A549 (cell line): ENCODE results near the gene LGALS3BP. TPM values are rescaled to one million over a fixed set of nuclear protein-coding genes. Genes with fewer than 3 reads are reported as not detected.

ENCODE experiments used
- ATAC-seq, 2 experiments: fragments of 200-7000 bp in 1 of 2; fragments of >200 bp in 1 of 2; cut with Nextera tagmentation in 1 of 2; cut with Tn5 transposase in 1 of 2; 3 replicates each; pipeline versions ENCODE4 v1.8.0 to v1.9.1; 2018 to 2020; ENCODE audit warnings: mild to moderate bottlenecking in 1 of 2, moderate library complexity in 1 of 2
- CTCF ChIA-PET: fragments of 300-600 bp; sonication (Branson Sonifier 250); formaldehyde crosslinking; extraction: SDS; loops from one replicate; lab custom pipeline; 2021; ENCODE audit warnings: antibody characterized with exemption, inconsistent platforms; lab: Yijun Ruan, JAX
- POLR2A ChIA-PET: fragments of 350-600 bp; formaldehyde crosslinking; extraction: SDS; loops from one replicate; lab custom pipeline; 2021; ENCODE audit warnings: antibody characterized with exemption, inconsistent platforms; lab: Yijun Ruan, JAX
- DNase-seq, 2 experiments: peaks; one replicate each; pipeline versions ENCODE4 v3.0.0 to v3.0.0-alpha.2; 2011 to 2016; ENCODE audit warnings: low read depth in 1 of 2, low spot score in 1 of 2
- FAIRE-seq: peaks from 2 replicates; lab custom pipeline; 2011; peaks lifted over from hg19 to GRCh38; lab: Jason Lieb, UNC
- H3K27ac ChIP-seq, 2 experiments: fragments of >200 bp; sonication (Bioruptor Twin); formaldehyde crosslinking; 3 replicates each; pipeline ENCODE4 v1.5.1; 2016 to 2017
- H3K4me1 ChIP-seq: fragments of >200 bp; sonication (Bioruptor Twin); formaldehyde crosslinking; 3 replicates; pipeline ENCODE4 v1.6.1; 2016
- H3K4me2 ChIP-seq: fragments of >200 bp; sonication (Bioruptor Twin); formaldehyde crosslinking; 3 replicates; pipeline ENCODE4 v1.6.1; 2016
- H3K4me3 ChIP-seq: fragments of >200 bp; sonication (Bioruptor Twin); formaldehyde crosslinking; 3 replicates; pipeline ENCODE4 v1.5.1; 2016
- H3K9me3 ChIP-seq: fragments of >200 bp; sonication (Bioruptor Twin); formaldehyde crosslinking; 3 replicates; pipeline ENCODE4 v1.6.1; 2016
- EHF ChIP-seq: fragments of 250-450 bp; sonication (Bioruptor Pico); IDR thresholded peaks from 2 replicates; pipeline ENCODE4 v1.5.0; 2020; ENCODE audit warnings: mild to moderate bottlenecking
- EP300 ChIP-seq, 2 experiments: fragments of >200 bp; sonication (Bioruptor Twin); formaldehyde crosslinking; IDR thresholded peaks; 2 replicates in 1 of 2; 3 replicates in 1 of 2; pipeline ENCODE4 v1.6.1; 2016 to 2017
- FOSB ChIP-seq: fragments of 250-450 bp; sonication (Bioruptor Pico); IDR thresholded peaks from 2 replicates; pipeline ENCODE4 v1.5.0; 2020; ENCODE audit warnings: mild to moderate bottlenecking, moderate library complexity
- FOSL2 ChIP-seq, 2 experiments: fragments of 450-650 bp in 1 of 2; fragments of >200 bp in 1 of 2; sonication (Bioruptor Twin) in 1 of 2; formaldehyde crosslinking; IDR thresholded peaks; 2 replicates each; pipeline versions ENCODE4 v1.5.0 to v1.6.1; 2016 to 2020; ENCODE audit warnings: mild to moderate bottlenecking in 1 of 2, moderate library complexity in 1 of 2
- HOXA7 ChIP-seq: fragments of 250-450 bp; sonication (Bioruptor Pico); IDR thresholded peaks from 2 replicates; pipeline ENCODE4 v1.5.0; 2020; ENCODE audit warnings: mild to moderate bottlenecking, moderate library complexity
- HOXB13 ChIP-seq: fragments of 250-450 bp; sonication (Bioruptor Pico); IDR thresholded peaks from 2 replicates; pipeline ENCODE4 v1.5.0; 2020; ENCODE audit warnings: low read depth, mild to moderate bottlenecking, moderate library complexity
- JUNB ChIP-seq: fragments of >200 bp; sonication (Bioruptor Twin); formaldehyde crosslinking; IDR thresholded peaks from 2 replicates; pipeline ENCODE4 v1.6.1; 2016
- KDM1A ChIP-seq: fragments of 200-600 bp; sonication (generic); IDR thresholded peaks from 2 replicates; pipeline ENCODE4 v1.6.1; 2016; ENCODE audit warnings: low read depth, mild to moderate bottlenecking
- MAFK ChIP-seq: fragments of 450-650 bp; IDR thresholded peaks from 2 replicates; pipeline ENCODE4 v1.6.1; 2014; ENCODE audit not compliant: partially characterized antibody
- NFE2L2 ChIP-seq: fragments of 150-350 bp; conservative IDR thresholded peaks from 2 replicates; pipeline ENCODE4 v1.6.1; 2014; ENCODE audit warnings: low read length
- PHF8 ChIP-seq: fragments of 200-600 bp; sonication (generic); IDR thresholded peaks from 2 replicates; pipeline ENCODE4 v1.6.1; 2016; ENCODE audit warnings: low read depth, mild to moderate bottlenecking, antibody characterized with exemption, moderate library complexity, borderline replicate concordance
- POLR2A ChIP-seq: IDR thresholded peaks from 2 replicates; pipeline ENCODE4 v1.6.1; 2012; ENCODE audit warnings: mild to moderate bottlenecking, low read length
- POLR2AphosphoS2 ChIP-seq: conservative IDR thresholded peaks from 2 replicates; pipeline ENCODE4 v1.6.1; 2012; ENCODE audit warnings: low read length, improper control_type of control experiment, inconsistent platforms
- RAD21 ChIP-seq, 2 experiments: fragments of >200 bp in 1 of 2; sonication (Bioruptor Twin) in 1 of 2; formaldehyde crosslinking in 1 of 2; IDR thresholded peaks in 1 of 2; conservative IDR thresholded peaks in 1 of 2; 2 replicates in 1 of 2; 3 replicates in 1 of 2; pipeline ENCODE4 v1.6.1; 2012 to 2018; ENCODE audit warnings: inconsistent platforms in 1 of 2
- RARB ChIP-seq: fragments of 250-450 bp; sonication (Bioruptor Pico); IDR thresholded peaks from 2 replicates; pipeline ENCODE4 v1.8.0; 2021; ENCODE audit warnings: mild to moderate bottlenecking, moderate library complexity
- RCOR1 ChIP-seq: fragments of 150-350 bp; IDR thresholded peaks from 2 replicates; pipeline ENCODE4 v1.6.1; 2014; ENCODE audit warnings: antibody characterized with exemption, low read length, low read depth
- SREBF2 ChIP-seq: fragments of 450-650 bp; IDR thresholded peaks from 2 replicates; pipeline ENCODE4 v1.6.1; 2014; ENCODE audit warnings: mild to moderate bottlenecking, moderate library complexity
- ZC3H11A ChIP-seq: fragments of 450-650 bp; IDR thresholded peaks from 2 replicates; pipeline ENCODE4 v1.6.1; 2014; ENCODE audit warnings: antibody characterized with exemption, mild to moderate bottlenecking
- ZNF302 ChIP-seq: fragments of 250-450 bp; sonication (Bioruptor Pico); IDR thresholded peaks from 2 replicates; pipeline ENCODE4 v1.9.0; 2021; ENCODE audit warnings: inconsistent platforms, mild to moderate bottlenecking, moderate library complexity
- WGBS: methylation state at CpG from one replicate; pipeline ENCODE4 v1.1.6; 2017; ENCODE audit errors: missing lambda C conversion rate; 5-methylcytosine and 5-hydroxymethylcytosine counted together
- polyA plus RNA-seq, 4 experiments: library from polyadenylated mRNA; depleted of rRNA in 3 of 4; stranded (reverse); fragments of >200 nt; fragmentation: RNase III in 1 of 4; extraction: RNeasy Plus Mini Kit Qiagen cat#74134 plus additional on column Dnase treatment in 1 of 4; gene quantifications; 2 replicates in 3 of 4; 3 replicates in 1 of 4; pipeline ENCODE4 v1.2.3, GENCODE V29; 2011 to 2017
- TF ChIP-seq, protein P1 (sequence below): fragments of 200-600 bp; sonication (generic); IDR thresholded peaks from 2 replicates; pipeline ENCODE4 v1.6.1; 2016; ENCODE audit warnings: antibody characterized with exemption, mild to moderate bottlenecking, moderate library complexity
- TF ChIP-seq, protein P2 (sequence below): IDR thresholded peaks from 2 replicates; pipeline ENCODE4 v1.6.1; 2012
- TF ChIP-seq, protein P3 (sequence below): fragments of >200 bp; sonication (Bioruptor Twin); formaldehyde crosslinking; IDR thresholded peaks from 3 replicates; pipeline ENCODE4 v1.5.1; 2016
- TF ChIP-seq, protein P4 (sequence below): fragments of >200 bp; sonication (Bioruptor Twin); formaldehyde crosslinking; IDR thresholded peaks from 3 replicates; pipeline ENCODE4 v1.6.1; 2016
- TF ChIP-seq, protein P5 (sequence below): fragments of >200 bp; sonication (Bioruptor Twin); formaldehyde crosslinking; IDR thresholded peaks from 2 replicates; pipeline ENCODE4 v1.6.1; 2016
- TF ChIP-seq, protein P6 (sequence below): fragments of 150-350 bp; IDR thresholded peaks from 2 replicates; pipeline ENCODE4 v1.6.1; 2014; ENCODE audit warnings: low read depth, mild to moderate bottlenecking, low read length

Gene LGALS3BP
- polyA plus RNA-seq, 2 of the 4 experiments (the other 2 are of a cell fraction), result 28.3 to 60.0 TPM

DNA sequence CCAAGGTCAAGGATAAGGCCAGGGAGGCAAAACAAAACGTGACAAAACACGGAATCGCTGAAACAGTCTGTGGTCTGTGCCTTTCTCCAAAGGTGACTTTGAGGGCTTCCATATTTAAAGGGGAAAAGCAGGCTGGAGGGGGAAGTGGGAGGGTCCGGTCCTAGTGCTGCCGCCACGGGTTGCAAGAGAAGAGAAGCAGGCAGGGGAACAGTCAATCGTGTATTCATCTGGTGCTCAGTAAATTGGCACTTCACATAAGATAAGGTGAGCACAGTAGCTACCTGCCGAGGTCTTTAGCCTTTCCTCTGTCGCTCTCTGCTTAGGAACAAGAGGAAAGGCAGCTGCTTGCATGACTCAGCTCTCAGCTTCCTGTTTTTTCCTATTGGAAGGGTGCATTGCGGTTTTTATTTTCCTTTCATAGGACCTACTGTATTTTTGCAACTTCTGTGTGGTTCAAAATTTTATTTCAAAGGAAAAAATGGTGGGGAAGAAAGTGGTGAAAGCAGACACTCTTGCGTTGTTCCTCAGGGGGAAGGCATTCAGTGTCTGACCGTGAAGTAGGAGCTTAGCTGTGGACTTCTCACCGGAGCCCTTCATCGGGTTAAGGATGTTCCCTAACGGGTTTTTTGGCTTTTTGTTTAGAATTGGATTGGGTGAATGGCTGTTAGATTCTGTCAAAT, 7.1 kb upstream of the LGALS3BP start (continued):
- TF ChIP-seq, protein P1, sequence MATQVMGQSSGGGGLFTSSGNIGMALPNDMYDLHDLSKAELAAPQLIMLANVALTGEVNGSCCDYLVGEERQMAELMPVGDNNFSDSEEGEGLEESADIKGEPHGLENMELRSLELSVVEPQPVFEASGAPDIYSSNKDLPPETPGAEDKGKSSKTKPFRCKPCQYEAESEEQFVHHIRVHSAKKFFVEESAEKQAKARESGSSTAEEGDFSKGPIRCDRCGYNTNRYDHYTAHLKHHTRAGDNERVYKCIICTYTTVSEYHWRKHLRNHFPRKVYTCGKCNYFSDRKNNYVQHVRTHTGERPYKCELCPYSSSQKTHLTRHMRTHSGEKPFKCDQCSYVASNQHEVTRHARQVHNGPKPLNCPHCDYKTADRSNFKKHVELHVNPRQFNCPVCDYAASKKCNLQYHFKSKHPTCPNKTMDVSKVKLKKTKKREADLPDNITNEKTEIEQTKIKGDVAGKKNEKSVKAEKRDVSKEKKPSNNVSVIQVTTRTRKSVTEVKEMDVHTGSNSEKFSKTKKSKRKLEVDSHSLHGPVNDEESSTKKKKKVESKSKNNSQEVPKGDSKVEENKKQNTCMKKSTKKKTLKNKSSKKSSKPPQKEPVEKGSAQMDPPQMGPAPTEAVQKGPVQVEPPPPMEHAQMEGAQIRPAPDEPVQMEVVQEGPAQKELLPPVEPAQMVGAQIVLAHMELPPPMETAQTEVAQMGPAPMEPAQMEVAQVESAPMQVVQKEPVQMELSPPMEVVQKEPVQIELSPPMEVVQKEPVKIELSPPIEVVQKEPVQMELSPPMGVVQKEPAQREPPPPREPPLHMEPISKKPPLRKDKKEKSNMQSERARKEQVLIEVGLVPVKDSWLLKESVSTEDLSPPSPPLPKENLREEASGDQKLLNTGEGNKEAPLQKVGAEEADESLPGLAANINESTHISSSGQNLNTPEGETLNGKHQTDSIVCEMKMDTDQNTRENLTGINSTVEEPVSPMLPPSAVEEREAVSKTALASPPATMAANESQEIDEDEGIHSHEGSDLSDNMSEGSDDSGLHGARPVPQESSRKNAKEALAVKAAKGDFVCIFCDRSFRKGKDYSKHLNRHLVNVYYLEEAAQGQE, result no peak
- TF ChIP-seq, protein P2, sequence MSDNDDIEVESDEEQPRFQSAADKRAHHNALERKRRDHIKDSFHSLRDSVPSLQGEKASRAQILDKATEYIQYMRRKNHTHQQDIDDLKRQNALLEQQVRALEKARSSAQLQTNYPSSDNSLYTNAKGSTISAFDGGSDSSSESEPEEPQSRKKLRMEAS, result 0 out of 2 replicates have a peak, but pooled peaks have one; percentile 17
- TF ChIP-seq POLR2AphosphoS2, result no peak
- TF ChIP-seq ZNF302 (CRISPR knock-in tag), result no peak
- no peak for TF ChIP-seq POLR2A

DNA sequence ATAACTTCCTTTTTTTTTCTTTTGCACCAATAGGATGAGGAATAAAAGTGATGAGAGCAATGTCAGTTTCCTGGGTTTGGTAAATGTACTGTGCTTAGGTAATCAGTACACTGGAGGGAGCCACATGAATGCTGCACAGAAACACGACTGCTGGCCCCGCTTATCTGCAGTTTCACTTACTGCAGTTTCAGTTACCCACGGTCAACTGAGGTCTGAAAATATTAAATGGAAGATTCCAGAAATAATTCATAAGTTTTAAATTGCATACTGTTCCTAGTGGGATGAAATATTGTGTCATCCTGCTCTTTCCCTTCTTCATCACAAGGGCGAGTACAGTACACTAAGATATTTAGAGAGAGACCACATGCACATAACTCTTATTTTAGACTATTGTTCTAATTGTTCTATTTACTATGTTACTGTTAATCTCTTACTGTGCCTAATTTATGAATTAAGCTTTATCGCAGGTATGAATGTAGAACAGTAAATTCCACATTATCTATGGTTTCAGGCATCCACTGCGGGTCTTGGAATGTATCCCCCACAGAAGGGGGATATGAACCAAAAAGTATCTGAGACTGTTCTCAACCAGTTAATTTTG, 6.4 kb upstream of the LGALS3BP start:
- ATAC-seq, result peak; percentile 49 to 51; a peak in 4 of 6 replicates
- H3K4me3 ChIP-seq, result peak overlapping the region; percentile 29; the same call in 2 of the 3 replicates
- no peaks in the 10 kb centered on the region for H3K9me3 ChIP-seq
- H3K4me1 ChIP-seq, result peaks cover 13% of the 10 kb centered on the region
- H3K27ac ChIP-seq, result peak overlapping the region; percentile 69 to 84
- POLR2A ChIA-PET, result interaction anchor here (1.1 to 1.2 kb wide), 3 partner anchors 9 to 52 kb away, joined by 3 to 5 read pairs (median 5); partner anchors contain the start of gene CANT1
- TF ChIP-seq HOXA7 (CRISPR knock-in tag) (no peak), FOSB (CRISPR knock-in tag) (no peak), RAD21 (conservative IDR thresholded peaks at IDR 0.05 in 1 of 2, IDR thresholded peaks at IDR 0.05 in 1 of 2) (peak in 1 of 2 experiments; percentile 5; a peak in 2 of 5 replicates), PHF8 (no peak), FOSL2 (IDR thresholded peaks at IDR 0.05) (no peak), FOSL2 (CRISPR knock-in tag; IDR thresholded peaks at IDR 0.05) (no peak), RCOR1 (no peak), JUNB (no peak), SREBF2 (no peak)
- TF ChIP-seq, protein P3, sequence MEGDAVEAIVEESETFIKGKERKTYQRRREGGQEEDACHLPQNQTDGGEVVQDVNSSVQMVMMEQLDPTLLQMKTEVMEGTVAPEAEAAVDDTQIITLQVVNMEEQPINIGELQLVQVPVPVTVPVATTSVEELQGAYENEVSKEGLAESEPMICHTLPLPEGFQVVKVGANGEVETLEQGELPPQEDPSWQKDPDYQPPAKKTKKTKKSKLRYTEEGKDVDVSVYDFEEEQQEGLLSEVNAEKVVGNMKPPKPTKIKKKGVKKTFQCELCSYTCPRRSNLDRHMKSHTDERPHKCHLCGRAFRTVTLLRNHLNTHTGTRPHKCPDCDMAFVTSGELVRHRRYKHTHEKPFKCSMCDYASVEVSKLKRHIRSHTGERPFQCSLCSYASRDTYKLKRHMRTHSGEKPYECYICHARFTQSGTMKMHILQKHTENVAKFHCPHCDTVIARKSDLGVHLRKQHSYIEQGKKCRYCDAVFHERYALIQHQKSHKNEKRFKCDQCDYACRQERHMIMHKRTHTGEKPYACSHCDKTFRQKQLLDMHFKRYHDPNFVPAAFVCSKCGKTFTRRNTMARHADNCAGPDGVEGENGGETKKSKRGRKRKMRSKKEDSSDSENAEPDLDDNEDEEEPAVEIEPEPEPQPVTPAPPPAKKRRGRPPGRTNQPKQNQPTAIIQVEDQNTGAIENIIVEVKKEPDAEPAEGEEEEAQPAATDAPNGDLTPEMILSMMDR, result no peak
- TF ChIP-seq, protein P2, result 0 out of 2 replicates have a peak, but pooled peaks have one; percentile 6
- peak overlapping the region; percentile 70 for H3K4me2 ChIP-seq
- peak in 1 of 2 experiments; percentile 41 for DNase-seq
- 77% methylated on average over 6 of the region's 6 CpGs for WGBS
- FAIRE-seq, result no peak
- CTCF ChIA-PET, result interaction anchor here (0.8 to 10.2 kb wide), 10 partner anchors 8 to 406 kb away, joined by 3 to 99 read pairs (median 4); no protein-coding TSS in a partner anchor

DNA sequence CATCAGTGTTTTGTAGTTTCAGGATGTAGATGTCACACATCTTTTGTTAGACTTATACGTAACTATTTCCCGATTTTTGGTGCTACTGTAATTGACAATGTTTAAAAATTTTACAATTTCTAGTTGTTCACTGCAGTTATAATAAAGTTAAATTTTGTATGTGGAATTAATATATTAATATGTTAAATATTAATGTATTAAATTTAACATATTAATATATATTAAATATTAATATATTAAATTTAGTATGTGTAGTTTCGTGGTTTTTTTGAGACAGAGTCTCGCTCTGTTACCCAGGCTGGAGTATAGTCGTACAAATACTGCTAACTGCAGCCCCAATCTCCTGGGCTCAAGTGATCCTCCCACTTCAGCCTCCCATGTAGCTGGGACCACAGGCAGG, 5.7 kb upstream of the LGALS3BP start:
- peaks cover 13% of the 10 kb centered on the region for H3K4me1 ChIP-seq
- H3K4me2 ChIP-seq, result no peak overlapping the region
- no peak overlapping the region for H3K4me3 ChIP-seq
- CTCF ChIA-PET, result interaction anchor here (0.5 to 10.2 kb wide), 6 partner anchors 13 to 124 kb away, joined by 3 to 99 read pairs (median 3); no protein-coding TSS in a partner anchor
- POLR2A ChIA-PET, result no interaction called here
- 84% methylated on average over 5 of the region's 5 CpGs for WGBS
- H3K9me3 ChIP-seq, result no peaks in the 10 kb centered on the region
- DNase-seq (no peak), ATAC-seq (no peak), FAIRE-seq (no peak)
- no peak overlapping the region for H3K27ac ChIP-seq
- TF ChIP-seq RARB (CRISPR knock-in tag) (no peak), HOXB13 (no peak), ZC3H11A (no peak), MAFK (no peak), EP300 (IDR thresholded peaks at IDR 0.05) (no peak), EHF (CRISPR knock-in tag) (no peak), KDM1A (no peak), NFE2L2 (no peak)
- TF ChIP-seq, protein P4, sequence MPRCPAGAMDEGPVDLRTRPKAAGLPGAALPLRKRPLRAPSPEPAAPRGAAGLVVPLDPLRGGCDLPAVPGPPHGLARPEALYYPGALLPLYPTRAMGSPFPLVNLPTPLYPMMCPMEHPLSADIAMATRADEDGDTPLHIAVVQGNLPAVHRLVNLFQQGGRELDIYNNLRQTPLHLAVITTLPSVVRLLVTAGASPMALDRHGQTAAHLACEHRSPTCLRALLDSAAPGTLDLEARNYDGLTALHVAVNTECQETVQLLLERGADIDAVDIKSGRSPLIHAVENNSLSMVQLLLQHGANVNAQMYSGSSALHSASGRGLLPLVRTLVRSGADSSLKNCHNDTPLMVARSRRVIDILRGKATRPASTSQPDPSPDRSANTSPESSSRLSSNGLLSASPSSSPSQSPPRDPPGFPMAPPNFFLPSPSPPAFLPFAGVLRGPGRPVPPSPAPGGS, result no peak
- TF ChIP-seq, protein P5, sequence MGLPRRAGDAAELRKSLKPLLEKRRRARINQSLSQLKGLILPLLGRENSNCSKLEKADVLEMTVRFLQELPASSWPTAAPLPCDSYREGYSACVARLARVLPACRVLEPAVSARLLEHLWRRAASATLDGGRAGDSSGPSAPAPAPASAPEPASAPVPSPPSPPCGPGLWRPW, result no peak
- TF ChIP-seq, protein P6, sequence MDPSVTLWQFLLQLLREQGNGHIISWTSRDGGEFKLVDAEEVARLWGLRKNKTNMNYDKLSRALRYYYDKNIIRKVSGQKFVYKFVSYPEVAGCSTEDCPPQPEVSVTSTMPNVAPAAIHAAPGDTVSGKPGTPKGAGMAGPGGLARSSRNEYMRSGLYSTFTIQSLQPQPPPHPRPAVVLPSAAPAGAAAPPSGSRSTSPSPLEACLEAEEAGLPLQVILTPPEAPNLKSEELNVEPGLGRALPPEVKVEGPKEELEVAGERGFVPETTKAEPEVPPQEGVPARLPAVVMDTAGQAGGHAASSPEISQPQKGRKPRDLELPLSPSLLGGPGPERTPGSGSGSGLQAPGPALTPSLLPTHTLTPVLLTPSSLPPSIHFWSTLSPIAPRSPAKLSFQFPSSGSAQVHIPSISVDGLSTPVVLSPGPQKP, result no peak
